ENCODE results near the gene PPIL4. TPM values are rescaled to one million over a fixed set of nuclear protein-coding genes. Genes with fewer than 3 reads are reported as not detected.

The PPIL4 gene
- total and polyA plus RNA-seq, 2 donors (not counting 3 experiments of a cell fraction or from before 2014, with no cell fraction given) = 2.2 to 27.8 TPM

- ChIA-PET POLR2A (no interaction called here), CTCF (no interaction called here)
- BruUV-seq (replicated peaks) = no TSS peak
- H3K4me1 ChIP-seq (ENCODE audit: control insufficient read depth, extremely low read depth, insufficient read depth, low read length) = no peaks in the 10 kb centered on the region
- H3K4me3 ChIP-seq (replicated peaks in 1 of 3; ENCODE audit: insufficient read depth in 1 of 3, low read depth in 1 of 3, low read length in 3 of 3) = no peak overlapping the region
- no peak overlapping the region for H3K9ac ChIP-seq (replicated peaks; ENCODE audit: extremely low read depth, insufficient read depth, low read length)
- no peak overlapping the region for H2AFZ ChIP-seq (ENCODE audit: low read depth, low read length)
- no peak for FAIRE-seq
- H4K20me1 ChIP-seq (replicated peaks; ENCODE audit: control insufficient read depth, extremely low read depth, insufficient read depth, low read length) = no peaks in the 10 kb centered on the region
- TF ChIP-seq MYC (IDR thresholded peaks at IDR 0.05; ENCODE audit: low read depth, low read length) = no peak
- no peaks in the 10 kb centered on the region for H3K79me2 ChIP-seq (ENCODE audit: control insufficient read depth, insufficient read depth, low read length)
- no peaks in the 10 kb centered on the region for H3K36me3 ChIP-seq (ENCODE audit: control insufficient read depth in 2 of 2, extremely low read depth in 1 of 2, insufficient read depth in 2 of 2, low read length in 2 of 2)
- intact Hi-C loops (cut with micrococcal nuclease) = no loop called here
- no peaks in the 10 kb centered on the region for H3K9me1 ChIP-seq (replicated peaks; ENCODE audit: control insufficient read depth, extremely low read depth, insufficient read depth, low read length)
- no peak overlapping the region for H3K4me2 ChIP-seq (ENCODE audit: insufficient read depth, low read length)
- no peak for DNase-seq (ENCODE audit: low read depth, low spot score)
- peaks cover 21 to 28% of the 10 kb centered on the region in 2 experiments for H3K27me3 ChIP-seq (ENCODE audit: control insufficient read depth in 2 of 2, insufficient read depth in 2 of 2, low read length in 2 of 2)
- H3K27ac ChIP-seq (ENCODE audit: insufficient read depth, low read depth, low read length) = no peak overlapping the region
- dilution Hi-C loops (cut with MboI; ENCODE audit: extremely low pct_ligation_motif_present, low sequenced_read_pairs) = no loop called here
- no peaks in the 10 kb centered on the region for H3K9me3 ChIP-seq (replicated peaks; ENCODE audit: control insufficient read depth, insufficient read depth, low read length)
Observed at GRCh38 chr6:149456311-149457021, 89.4 kb downstream of the PPIL4 start.

GRCh38 chr6:149455031-149455732, 90.7 kb downstream of the PPIL4 start:
- BruUV-seq (replicated peaks) = no TSS peak
- Histone ChIP-seq H3K4me1 (ENCODE audit: control insufficient read depth, extremely low read depth, insufficient read depth, low read length) (no peaks in the 10 kb centered on the region), H3K9me3 (replicated peaks; ENCODE audit: control insufficient read depth, insufficient read depth, low read length) (no peaks in the 10 kb centered on the region), H3K79me2 (ENCODE audit: control insufficient read depth, insufficient read depth, low read length) (no peaks in the 10 kb centered on the region), H3K9me1 (replicated peaks; ENCODE audit: control insufficient read depth, extremely low read depth, insufficient read depth, low read length) (no peaks in the 10 kb centered on the region), H3K4me3 (replicated peaks in 1 of 3; ENCODE audit: insufficient read depth in 1 of 3, low read depth in 1 of 3, low read length in 3 of 3) (no peak overlapping the region), H3K27me3 (ENCODE audit: control insufficient read depth in 2 of 2, insufficient read depth in 2 of 2, low read length in 2 of 2) (peaks cover 25 to 40% of the 10 kb centered on the region in 2 experiments), H4K20me1 (replicated peaks; ENCODE audit: control insufficient read depth, extremely low read depth, insufficient read depth, low read length) (no peaks in the 10 kb centered on the region), H3K9ac (replicated peaks; ENCODE audit: extremely low read depth, insufficient read depth, low read length) (no peak overlapping the region), H3K4me2 (ENCODE audit: insufficient read depth, low read length) (no peak overlapping the region), H2AFZ (ENCODE audit: low read depth, low read length) (no peak overlapping the region), H3K27ac (ENCODE audit: insufficient read depth, low read depth, low read length) (no peak overlapping the region), H3K36me3 (ENCODE audit: control insufficient read depth in 2 of 2, extremely low read depth in 1 of 2, insufficient read depth in 2 of 2, low read length in 2 of 2) (no peaks in the 10 kb centered on the region)
- POLR2A ChIA-PET = no interaction called here
- TF ChIP-seq POLR2A (IDR thresholded peaks at IDR 0.05; ENCODE audit: low read depth, low read length) = no peak
- FAIRE-seq (no peak), DNase-seq (ENCODE audit: low read depth, low spot score) (no peak)
- CTCF ChIA-PET = interaction anchor here (1.2 to 1.7 kb wide), 3 partner anchors 19 to 427 kb away, joined by 3 to 8 read pairs (median 3); no protein-coding TSS in a partner anchor
- dilution Hi-C loops (cut with MboI; ENCODE audit: extremely low pct_ligation_motif_present, low sequenced_read_pairs) (no loop called here), intact Hi-C loops (cut with micrococcal nuclease) (no loop called here)

Small RNAs within 50 kb of the gene (small RNA-seq; reads per million reads assigned to genes)
- gene RF00410 (ENCODE audit: insufficient read depth, insufficient read length, low read depth, low replicate concordance) (not detected), gene RNU7-3P (ENCODE audit: insufficient read depth, insufficient read length, low read depth, low replicate concordance) (not detected)

Other genes starting within 250 kb of the PPIL4 start
- gene TAB2, start 228.3 kb downstream of the PPIL4 start, total RNA-seq = 34.2 and 37.4 TPM in 2 replicates
- 24.4 and 26.0 TPM in 2 replicates for gene TAB2, start 228.3 kb downstream of the PPIL4 start, polyA plus RNA-seq
- gene SUMO4, start 145.8 kb downstream of the PPIL4 start, total RNA-seq = 2.6 and 3.1 TPM in 2 replicates
- gene SUMO4, start 145.8 kb downstream of the PPIL4 start, polyA plus RNA-seq = 0.08 and 0.10 TPM in 2 replicates
- gene ZC3H12D, start 61.0 kb downstream of the PPIL4 start, total RNA-seq = not detected in 2 replicates
- 0.03 and 0.06 TPM in 2 replicates for gene ZC3H12D, start 61.0 kb downstream of the PPIL4 start, polyA plus RNA-seq
- gene GINM1, start 20.3 kb upstream of the PPIL4 start, total RNA-seq = 38.0 and 38.2 TPM in 2 replicates
- 10.2 and 14.6 TPM in 2 replicates for gene GINM1, start 20.3 kb upstream of the PPIL4 start, polyA plus RNA-seq
- 15.9 and 16.2 TPM in 2 replicates for gene KATNA1, start 102.7 kb upstream of the PPIL4 start, total RNA-seq
- gene KATNA1, start 102.7 kb upstream of the PPIL4 start, polyA plus RNA-seq = 5.6 and 9.9 TPM in 2 replicates
- 27.6 and 28.7 TPM in 2 replicates for gene LATS1, start 172.1 kb upstream of the PPIL4 start, total RNA-seq
- 8.4 and 10.2 TPM in 2 replicates for gene LATS1, start 172.1 kb upstream of the PPIL4 start, polyA plus RNA-seq
- 49.0 and 56.8 TPM in 2 replicates for gene NUP43, start 200.5 kb upstream of the PPIL4 start, total RNA-seq
- gene NUP43, start 200.5 kb upstream of the PPIL4 start, polyA plus RNA-seq = 12.3 and 14.9 TPM in 2 replicates
- gene PCMT1, start 203.7 kb upstream of the PPIL4 start, total RNA-seq = 95.0 and 100 TPM in 2 replicates
- 78.5 and 102 TPM in 2 replicates for gene PCMT1, start 203.7 kb upstream of the PPIL4 start, polyA plus RNA-seq